Measurements from ENCODE around the gene NPPC. TPM values are rescaled to one million over a fixed set of nuclear protein-coding genes. Genes with fewer than 3 reads are reported as not detected.
A peak's percentile ranks its signal among the peaks of the same experiment; 100 is the strongest.

Gene NPPC
- total RNA-seq, 2 donors from 2014 or later: 0.58 to 1.1 TPM

- ATAC-seq (replicated peaks in 1 of 2): no peak
- no peak overlapping the region for H3K27ac Mint-ChIP-seq
- H3K9me3 Mint-ChIP-seq: no peaks in the 10 kb centered on the region
Measured at GRCh38 chr2:231909631-231910030, 16.6 kb downstream of the NPPC start.

GRCh38 chr2:231908584-231908983 lies 17.6 kb downstream of the NPPC start:
- DNase-seq (no peak), ATAC-seq (replicated peaks in 1 of 2) (no peak)
- Mint-ChIP-seq H3K4me3 (no peak overlapping the region), H3K27ac (no peak overlapping the region), H3K9me3 (no peaks in the 10 kb centered on the region), H3K4me1 (ENCODE audit: low read depth) (peaks cover 12% of the 10 kb centered on the region), H3K27me3 (ENCODE audit: low read depth) (no peaks in the 10 kb centered on the region), H3K36me3 (ENCODE audit: insufficient read depth in 2 of 2) (no peaks in the 10 kb centered on the region)

More at GRCh38 chr2:231909631-231910030, 16.6 kb downstream of the NPPC start:
- DNase-seq: no peak
- Mint-ChIP-seq H3K27me3 (ENCODE audit: low read depth) (no peaks in the 10 kb centered on the region), H3K4me3 (no peak overlapping the region), H3K4me1 (ENCODE audit: low read depth) (peaks cover 12% of the 10 kb centered on the region), H3K36me3 (ENCODE audit: insufficient read depth in 2 of 2) (no peaks in the 10 kb centered on the region)

- H3K4me3 Mint-ChIP-seq: no peak overlapping the region
- no peaks in the 10 kb centered on the region for H3K36me3 Mint-ChIP-seq (ENCODE audit: insufficient read depth in 2 of 2)
- no peak for DNase-seq
- ATAC-seq (replicated peaks in 1 of 2): no peak
- no peak overlapping the region for H3K27ac Mint-ChIP-seq
- peaks cover 12% of the 10 kb centered on the region for H3K4me1 Mint-ChIP-seq (ENCODE audit: low read depth)
- H3K27me3 Mint-ChIP-seq (ENCODE audit: low read depth): no peaks in the 10 kb centered on the region
- H3K9me3 Mint-ChIP-seq: no peaks in the 10 kb centered on the region
Measured at GRCh38 chr2:231907765-231908164, 18.4 kb downstream of the NPPC start.

- Mint-ChIP-seq H3K4me3 (no peak overlapping the region), H3K4me1 (ENCODE audit: low read depth) (peaks cover 4% of the 10 kb centered on the region), H3K9me3 (no peaks in the 10 kb centered on the region), H3K27ac (no peak overlapping the region), H3K27me3 (ENCODE audit: low read depth) (peaks cover 6% of the 10 kb centered on the region), H3K36me3 (ENCODE audit: insufficient read depth in 2 of 2) (no peaks in the 10 kb centered on the region)
- DNase-seq: no peak
- no peak for ATAC-seq (replicated peaks in 1 of 2)
Measured at GRCh38 chr2:231905026-231905425, 21.2 kb downstream of the NPPC start.

- ATAC-seq (replicated peaks in 1 of 2): no peak
- DNase-seq: no peak
- Mint-ChIP-seq H3K27me3 (ENCODE audit: low read depth) (peaks cover 6% of the 10 kb centered on the region), H3K36me3 (ENCODE audit: insufficient read depth in 2 of 2) (no peaks in the 10 kb centered on the region), H3K4me3 (no peak overlapping the region), H3K27ac (no peak overlapping the region), H3K9me3 (no peaks in the 10 kb centered on the region), H3K4me1 (ENCODE audit: low read depth) (no peaks in the 10 kb centered on the region)
Measured at GRCh38 chr2:231904161-231904611, 22.0 kb downstream of the NPPC start.

GRCh38 chr2:231902598-231902997 lies 23.6 kb downstream of the NPPC start:
- no peak overlapping the region for H3K4me3 Mint-ChIP-seq
- H3K27ac Mint-ChIP-seq: no peak overlapping the region
- ATAC-seq (replicated peaks in 1 of 2): no peak
- no peak for DNase-seq
- no peaks in the 10 kb centered on the region for H3K9me3 Mint-ChIP-seq
- no peaks in the 10 kb centered on the region for H3K36me3 Mint-ChIP-seq (ENCODE audit: insufficient read depth in 2 of 2)
- no peaks in the 10 kb centered on the region for H3K4me1 Mint-ChIP-seq (ENCODE audit: low read depth)
- peaks cover 6% of the 10 kb centered on the region for H3K27me3 Mint-ChIP-seq (ENCODE audit: low read depth)

GRCh38 chr2:231900972-231901371 lies 25.2 kb downstream of the NPPC start:
- Mint-ChIP-seq H3K27me3 (ENCODE audit: low read depth) (peaks cover 6% of the 10 kb centered on the region), H3K36me3 (ENCODE audit: insufficient read depth in 2 of 2) (no peaks in the 10 kb centered on the region), H3K9me3 (no peaks in the 10 kb centered on the region), H3K4me1 (ENCODE audit: low read depth) (no peaks in the 10 kb centered on the region), H3K27ac (no peak overlapping the region), H3K4me3 (no peak overlapping the region)
- no peak for ATAC-seq (replicated peaks in 1 of 2)
- DNase-seq: no peak

- H3K27ac Mint-ChIP-seq: no peak overlapping the region
- DNase-seq (peak; percentile 77 to 79), ATAC-seq (replicated peaks in 1 of 2) (peak; percentile 69 to 74)
- no peaks in the 10 kb centered on the region for H3K9me3 Mint-ChIP-seq
- H3K36me3 Mint-ChIP-seq (ENCODE audit: insufficient read depth in 2 of 2): no peaks in the 10 kb centered on the region
- H3K4me1 Mint-ChIP-seq (ENCODE audit: low read depth): no peaks in the 10 kb centered on the region
- H3K27me3 Mint-ChIP-seq (ENCODE audit: low read depth): peaks cover 6% of the 10 kb centered on the region
- H3K4me3 Mint-ChIP-seq: no peak overlapping the region
Measured at GRCh38 chr2:231900486-231900942, 25.7 kb downstream of the NPPC start.

GRCh38 chr2:231894566-231895380 lies 31.4 kb downstream of the NPPC start:
- no peak for ATAC-seq (replicated peaks in 1 of 2)
- no peak for DNase-seq
- Mint-ChIP-seq H3K4me3 (no peak overlapping the region), H3K9me3 (no peaks in the 10 kb centered on the region), H3K4me1 (ENCODE audit: low read depth) (no peaks in the 10 kb centered on the region), H3K36me3 (ENCODE audit: insufficient read depth in 2 of 2) (no peaks in the 10 kb centered on the region), H3K27ac (no peak overlapping the region), H3K27me3 (ENCODE audit: low read depth) (no peaks in the 10 kb centered on the region)

GRCh38 chr2:231891514-231891905 lies 34.7 kb downstream of the NPPC start:
- Mint-ChIP-seq H3K4me3 (no peak overlapping the region), H3K36me3 (ENCODE audit: insufficient read depth in 2 of 2) (no peaks in the 10 kb centered on the region), H3K27ac (no peak overlapping the region), H3K9me3 (no peaks in the 10 kb centered on the region), H3K4me1 (ENCODE audit: low read depth) (no peaks in the 10 kb centered on the region), H3K27me3 (ENCODE audit: low read depth) (peaks cover 5% of the 10 kb centered on the region)
- no peak for ATAC-seq (replicated peaks in 1 of 2)
- DNase-seq: no peak

- Mint-ChIP-seq H3K27me3 (ENCODE audit: low read depth) (peaks cover 10% of the 10 kb centered on the region), H3K9me3 (no peaks in the 10 kb centered on the region), H3K4me3 (no peak overlapping the region), H3K36me3 (ENCODE audit: insufficient read depth in 2 of 2) (no peaks in the 10 kb centered on the region), H3K27ac (no peak overlapping the region), H3K4me1 (ENCODE audit: low read depth) (no peaks in the 10 kb centered on the region)
- DNase-seq (no peak), ATAC-seq (replicated peaks in 1 of 2) (no peak)
Measured at GRCh38 chr2:231890896-231891513, 35.2 kb downstream of the NPPC start.

GRCh38 chr2:231887756-231888155 lies 38.4 kb downstream of the NPPC start:
- Mint-ChIP-seq H3K36me3 (ENCODE audit: insufficient read depth in 2 of 2) (no peaks in the 10 kb centered on the region), H3K4me3 (no peak overlapping the region), H3K9me3 (no peaks in the 10 kb centered on the region), H3K4me1 (ENCODE audit: low read depth) (no peaks in the 10 kb centered on the region), H3K27me3 (ENCODE audit: low read depth) (peaks cover 32% of the 10 kb centered on the region), H3K27ac (no peak overlapping the region)
- no peak for ATAC-seq (replicated peaks in 1 of 2)
- no peak for DNase-seq

GRCh38 chr2:231886071-231886681 lies 40.0 kb downstream of the NPPC start:
- Mint-ChIP-seq H3K4me3 (no peak overlapping the region), H3K9me3 (no peaks in the 10 kb centered on the region), H3K36me3 (ENCODE audit: insufficient read depth in 2 of 2) (no peaks in the 10 kb centered on the region), H3K27me3 (ENCODE audit: low read depth) (peaks cover 38% of the 10 kb centered on the region), H3K4me1 (ENCODE audit: low read depth) (no peaks in the 10 kb centered on the region), H3K27ac (no peak overlapping the region)
- ATAC-seq (replicated peaks in 1 of 2) (no peak), DNase-seq (no peak)
